ENCODE results near the gene IL16. TPM values are rescaled to one million over a fixed set of nuclear protein-coding genes. Genes with fewer than 3 reads are reported as not detected.

IL16 gene
- total RNA-seq (2022) = not detected in 2 replicates
- percentile 7 among the genes with signal in this experiment for Bru-seq, nascent RNA
- percentile 31 among the genes with signal in this experiment for BruChase-seq, experiment 1, labeled RNA remaining after a 6-hour chase
- percentile 8 among the genes with signal in this experiment for BruChase-seq, experiment 2, labeled RNA remaining after a 2-hour chase
- long read RNA-seq = 0 reads

DNA sequence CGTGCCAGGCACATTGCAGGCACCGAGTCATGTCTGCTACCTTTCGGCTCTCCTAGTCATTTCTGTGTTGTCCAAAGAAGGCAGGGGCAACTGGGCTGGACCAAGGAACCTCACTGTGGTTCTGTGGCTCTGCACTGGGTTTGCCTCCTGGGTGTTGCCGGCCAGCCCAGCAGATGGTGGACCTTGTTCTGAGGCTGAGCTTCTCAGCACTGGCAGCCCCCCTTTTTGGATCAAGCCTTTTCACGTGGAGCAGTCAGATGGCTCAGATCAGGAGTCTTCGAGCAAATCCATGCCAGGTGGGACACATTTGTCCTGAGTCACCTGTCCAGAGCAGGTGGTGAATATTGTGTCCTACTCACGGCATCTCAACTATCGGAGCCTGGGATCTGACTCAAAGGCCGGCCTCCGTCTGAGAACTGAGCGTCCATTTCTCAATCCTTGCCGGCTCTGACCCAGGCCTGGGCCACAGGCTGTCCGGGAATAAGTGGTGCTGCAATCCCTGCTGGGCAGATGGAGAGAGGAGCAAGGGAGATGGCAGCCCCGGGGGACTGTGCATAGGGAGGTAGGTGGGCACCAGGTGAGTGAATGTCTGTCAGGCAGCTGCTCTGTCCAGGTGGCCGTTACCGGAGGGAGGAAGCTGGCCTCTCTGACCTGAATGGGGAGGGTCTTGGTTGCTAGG is at the start of gene IL16:
Gene IL16, plus strand, starts transcription at position 304 of the 679 bp plus-strand sequence. CDS start 28,521 bp downstream, outside the sequence.
- DNase-seq = no peak
- no peaks in the 10 kb centered on the region for H3K36me3 Mint-ChIP-seq (ENCODE audit: insufficient read depth, unreplicated experiment)
- H3K4me3 Mint-ChIP-seq (ENCODE audit: low read depth, unreplicated experiment) = no peak within 1 kb of the TSS
- H3K9me3 Mint-ChIP-seq (ENCODE audit: low read depth, unreplicated experiment) = no peaks in the 10 kb centered on the region
- no peaks in the 10 kb centered on the region for H3K4me1 Mint-ChIP-seq (ENCODE audit: low read depth, unreplicated experiment)
- no peak within 1 kb of the TSS for H3K27ac Mint-ChIP-seq (ENCODE audit: unreplicated experiment)
- intact Hi-C loops (cut with micrococcal nuclease; ENCODE audit: unreplicated experiment) = no loop called here
- CTCF ChIA-PET = no interaction called here
- no TSS peak for BruUV-seq (replicated peaks)
- TF ChIP-seq, protein P1, sequence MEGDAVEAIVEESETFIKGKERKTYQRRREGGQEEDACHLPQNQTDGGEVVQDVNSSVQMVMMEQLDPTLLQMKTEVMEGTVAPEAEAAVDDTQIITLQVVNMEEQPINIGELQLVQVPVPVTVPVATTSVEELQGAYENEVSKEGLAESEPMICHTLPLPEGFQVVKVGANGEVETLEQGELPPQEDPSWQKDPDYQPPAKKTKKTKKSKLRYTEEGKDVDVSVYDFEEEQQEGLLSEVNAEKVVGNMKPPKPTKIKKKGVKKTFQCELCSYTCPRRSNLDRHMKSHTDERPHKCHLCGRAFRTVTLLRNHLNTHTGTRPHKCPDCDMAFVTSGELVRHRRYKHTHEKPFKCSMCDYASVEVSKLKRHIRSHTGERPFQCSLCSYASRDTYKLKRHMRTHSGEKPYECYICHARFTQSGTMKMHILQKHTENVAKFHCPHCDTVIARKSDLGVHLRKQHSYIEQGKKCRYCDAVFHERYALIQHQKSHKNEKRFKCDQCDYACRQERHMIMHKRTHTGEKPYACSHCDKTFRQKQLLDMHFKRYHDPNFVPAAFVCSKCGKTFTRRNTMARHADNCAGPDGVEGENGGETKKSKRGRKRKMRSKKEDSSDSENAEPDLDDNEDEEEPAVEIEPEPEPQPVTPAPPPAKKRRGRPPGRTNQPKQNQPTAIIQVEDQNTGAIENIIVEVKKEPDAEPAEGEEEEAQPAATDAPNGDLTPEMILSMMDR (IDR thresholded peaks at IDR 0.05; ENCODE audit: unreplicated experiment) = no peak
- peaks cover 68% of the 10 kb centered on the region for H3K27me3 Mint-ChIP-seq (ENCODE audit: unreplicated experiment)

DNA sequence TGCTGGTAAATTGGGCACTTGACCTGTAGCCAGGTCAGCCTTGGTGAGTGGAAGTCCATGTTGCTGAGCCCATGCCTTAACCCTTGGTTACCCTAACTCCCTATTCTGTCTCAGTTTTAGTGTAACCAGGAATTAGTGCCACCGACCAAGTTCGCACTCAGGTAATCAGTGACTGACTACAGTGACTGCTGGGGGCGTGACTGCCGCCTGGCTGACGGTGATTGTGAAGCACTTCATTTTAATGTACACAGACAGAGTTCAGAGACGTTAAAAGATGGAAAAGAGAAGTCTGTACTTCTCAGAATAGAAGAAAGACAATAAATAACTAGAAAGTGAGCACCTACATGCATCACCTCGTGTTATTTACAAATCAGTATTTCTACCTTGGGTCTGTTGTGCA is 45.3 kb upstream of the IL16 start:
- Mint-ChIP-seq H3K4me3 (ENCODE audit: low read depth, unreplicated experiment) (no peak overlapping the region), H3K9me3 (ENCODE audit: low read depth, unreplicated experiment) (no peaks in the 10 kb centered on the region), H3K27me3 (ENCODE audit: unreplicated experiment) (peaks cover 52% of the 10 kb centered on the region), H3K36me3 (ENCODE audit: insufficient read depth, unreplicated experiment) (no peaks in the 10 kb centered on the region), H3K4me1 (ENCODE audit: low read depth, unreplicated experiment) (no peaks in the 10 kb centered on the region), H3K27ac (ENCODE audit: unreplicated experiment) (no peak overlapping the region)
- TF ChIP-seq, protein P1 (IDR thresholded peaks at IDR 0.05; ENCODE audit: unreplicated experiment) = no peak
- intact Hi-C loops (cut with micrococcal nuclease; ENCODE audit: unreplicated experiment) = loop anchor here (5.0 kb wide), 1 partner anchor 44 kb away; no protein-coding TSS in a partner anchor
- no TSS peak for BruUV-seq (replicated peaks)
- CTCF ChIA-PET = interaction anchor here (0.8 to 1.5 kb wide), 2 partner anchors 115 to 685 kb away, joined by 3 to 9 read pairs; no protein-coding TSS in a partner anchor
- no peak for DNase-seq

DNA sequence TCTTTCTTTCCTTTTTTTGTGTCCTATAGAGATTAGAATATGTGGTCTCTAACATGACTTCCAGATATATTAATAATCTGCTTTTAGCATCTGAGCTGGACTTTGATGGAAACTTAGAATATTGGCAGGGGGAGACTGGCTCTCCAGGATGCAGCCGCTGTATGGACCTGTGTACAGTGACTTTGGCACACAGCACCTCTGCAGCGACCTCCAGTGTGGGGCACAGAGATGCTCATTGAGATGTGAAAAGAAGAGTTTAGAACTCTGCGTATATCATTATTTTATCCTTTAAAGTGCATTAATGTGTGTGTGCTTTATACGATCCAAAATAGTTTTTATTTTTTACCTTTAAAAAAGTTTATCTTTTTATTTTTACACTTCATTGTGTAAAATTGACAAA is 44.3 kb upstream of the IL16 start:
- TF ChIP-seq, protein P1 (IDR thresholded peaks at IDR 0.05; ENCODE audit: unreplicated experiment) = no peak
- Mint-ChIP-seq H3K4me1 (ENCODE audit: low read depth, unreplicated experiment) (no peaks in the 10 kb centered on the region), H3K27me3 (ENCODE audit: unreplicated experiment) (peaks cover 52% of the 10 kb centered on the region), H3K36me3 (ENCODE audit: insufficient read depth, unreplicated experiment) (no peaks in the 10 kb centered on the region), H3K4me3 (ENCODE audit: low read depth, unreplicated experiment) (no peak overlapping the region), H3K27ac (ENCODE audit: unreplicated experiment) (no peak overlapping the region), H3K9me3 (ENCODE audit: low read depth, unreplicated experiment) (no peaks in the 10 kb centered on the region)
- no peak for DNase-seq
- CTCF ChIA-PET = interaction anchor here (0.8 to 1.5 kb wide), 2 partner anchors 114 to 686 kb away, joined by 3 to 9 read pairs; no protein-coding TSS in a partner anchor
- BruUV-seq (replicated peaks) = no TSS peak
- intact Hi-C loops (cut with micrococcal nuclease; ENCODE audit: unreplicated experiment) = loop anchor here (1.0 to 5.0 kb wide), 2 partner anchors 34 to 45 kb away; no protein-coding TSS in a partner anchor

DNA sequence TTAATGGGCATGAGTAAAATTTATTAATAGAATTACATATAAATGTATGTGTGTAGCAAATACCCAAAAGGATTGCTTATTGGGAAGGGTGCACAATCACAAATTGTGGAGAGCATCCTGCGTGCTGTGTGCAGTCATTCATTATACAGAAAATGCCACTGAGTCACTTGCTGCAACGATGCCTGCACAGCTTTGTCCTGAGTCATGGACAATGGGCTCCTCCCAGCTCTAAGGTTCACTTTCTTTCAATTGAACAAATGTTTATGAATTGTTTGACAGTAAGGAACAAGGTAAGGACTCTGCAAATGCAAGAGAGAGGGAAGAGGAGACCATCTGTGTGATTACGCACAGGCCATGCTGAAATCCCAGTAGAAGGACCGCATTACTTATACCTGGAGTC is 43.9 kb upstream of the IL16 start:
- H3K4me3 Mint-ChIP-seq (ENCODE audit: low read depth, unreplicated experiment) = no peak overlapping the region
- H3K36me3 Mint-ChIP-seq (ENCODE audit: insufficient read depth, unreplicated experiment) = no peaks in the 10 kb centered on the region
- peaks cover 52% of the 10 kb centered on the region for H3K27me3 Mint-ChIP-seq (ENCODE audit: unreplicated experiment)
- H3K4me1 Mint-ChIP-seq (ENCODE audit: low read depth, unreplicated experiment) = no peaks in the 10 kb centered on the region
- H3K9me3 Mint-ChIP-seq (ENCODE audit: low read depth, unreplicated experiment) = no peaks in the 10 kb centered on the region
- TF ChIP-seq, protein P1 (IDR thresholded peaks at IDR 0.05; ENCODE audit: unreplicated experiment) = no peak
- no TSS peak for BruUV-seq (replicated peaks)
- no peak for DNase-seq
- intact Hi-C loops (cut with micrococcal nuclease; ENCODE audit: unreplicated experiment) = loop anchor here (1.0 to 5.0 kb wide), 2 partner anchors 34 to 45 kb away; no protein-coding TSS in a partner anchor
- CTCF ChIA-PET = interaction anchor here (1.5 kb wide), 1 partner anchor 113 kb away, joined by 9 read pairs; no protein-coding TSS in a partner anchor
- H3K27ac Mint-ChIP-seq (ENCODE audit: unreplicated experiment) = no peak overlapping the region
